A549 (cell line): ENCODE results near the gene LLGL2. TPM values are rescaled to one million over a fixed set of nuclear protein-coding genes. Genes with fewer than 3 reads are reported as not detected.
A peak's percentile ranks its signal among the peaks of the same experiment; 100 is the strongest.

Experiments
- ATAC-seq, 2 experiments: fragments of 200-7000 bp in 1 of 2; fragments of >200 bp in 1 of 2; cut with Nextera tagmentation in 1 of 2; cut with Tn5 transposase in 1 of 2; 3 replicates each; pipeline versions ENCODE4 v1.8.0 to v1.9.1; 2018 to 2020; ENCODE audit warnings: mild to moderate bottlenecking in 1 of 2, moderate library complexity in 1 of 2
- CTCF ChIA-PET: fragments of 300-600 bp; sonication (Branson Sonifier 250); formaldehyde crosslinking; extraction: SDS; loops from one replicate; lab custom pipeline; 2021; ENCODE audit warnings: antibody characterized with exemption, inconsistent platforms; lab: Yijun Ruan, JAX
- POLR2A ChIA-PET: fragments of 350-600 bp; formaldehyde crosslinking; extraction: SDS; loops from one replicate; lab custom pipeline; 2021; ENCODE audit warnings: antibody characterized with exemption, inconsistent platforms; lab: Yijun Ruan, JAX
- DNase-seq, 2 experiments: peaks; one replicate each; pipeline versions ENCODE4 v3.0.0 to v3.0.0-alpha.2; 2011 to 2016; ENCODE audit warnings: low read depth in 1 of 2, low spot score in 1 of 2
- FAIRE-seq: peaks from 2 replicates; lab custom pipeline; 2011; peaks lifted over from hg19 to GRCh38; lab: Jason Lieb, UNC
- H3K27ac ChIP-seq, 2 experiments: fragments of >200 bp; sonication (Bioruptor Twin); formaldehyde crosslinking; 3 replicates each; pipeline ENCODE4 v1.5.1; 2016 to 2017
- H3K4me1 ChIP-seq: fragments of >200 bp; sonication (Bioruptor Twin); formaldehyde crosslinking; 3 replicates; pipeline ENCODE4 v1.6.1; 2016
- H3K4me2 ChIP-seq: fragments of >200 bp; sonication (Bioruptor Twin); formaldehyde crosslinking; 3 replicates; pipeline ENCODE4 v1.6.1; 2016
- H3K4me3 ChIP-seq: fragments of >200 bp; sonication (Bioruptor Twin); formaldehyde crosslinking; 3 replicates; pipeline ENCODE4 v1.5.1; 2016
- H3K9me3 ChIP-seq: fragments of >200 bp; sonication (Bioruptor Twin); formaldehyde crosslinking; 3 replicates; pipeline ENCODE4 v1.6.1; 2016
- CBX2 ChIP-seq: fragments of 200-600 bp; sonication (generic); IDR thresholded peaks from 2 replicates; pipeline ENCODE4 v1.6.1; 2016; ENCODE audit warnings: low read depth, mild to moderate bottlenecking, borderline replicate concordance
- EHF ChIP-seq: fragments of 250-450 bp; sonication (Bioruptor Pico); IDR thresholded peaks from 2 replicates; pipeline ENCODE4 v1.5.0; 2020; ENCODE audit warnings: mild to moderate bottlenecking
- GATA3 ChIP-seq: IDR thresholded peaks from 2 replicates; pipeline ENCODE4 v1.6.1; 2012; ENCODE audit warnings: borderline replicate concordance
- HMGXB4 ChIP-seq: fragments of 250-450 bp; sonication (Bioruptor Pico); IDR thresholded peaks from 2 replicates; pipeline ENCODE4 v1.5.0; 2021; ENCODE audit warnings: mild to moderate bottlenecking, moderate library complexity, borderline replicate concordance
- KDM5A ChIP-seq: fragments of 200-600 bp; sonication (generic); IDR thresholded peaks from 2 replicates; pipeline ENCODE4 v1.6.1; 2016; ENCODE audit warnings: antibody characterized with exemption, mild to moderate bottlenecking
- MAFK ChIP-seq: fragments of 450-650 bp; IDR thresholded peaks from 2 replicates; pipeline ENCODE4 v1.6.1; 2014; ENCODE audit not compliant: partially characterized antibody
- MAZ ChIP-seq: fragments of 150-350 bp; IDR thresholded peaks from 2 replicates; pipeline ENCODE4 v1.6.1; 2014; ENCODE audit warnings: antibody characterized with exemption, low read depth, low read length, borderline replicate concordance
- NFE2L2 ChIP-seq: fragments of 150-350 bp; conservative IDR thresholded peaks from 2 replicates; pipeline ENCODE4 v1.6.1; 2014; ENCODE audit warnings: low read length
- PHF8 ChIP-seq: fragments of 200-600 bp; sonication (generic); IDR thresholded peaks from 2 replicates; pipeline ENCODE4 v1.6.1; 2016; ENCODE audit warnings: low read depth, mild to moderate bottlenecking, antibody characterized with exemption, moderate library complexity, borderline replicate concordance
- POLR2AphosphoS2 ChIP-seq: conservative IDR thresholded peaks from 2 replicates; pipeline ENCODE4 v1.6.1; 2012; ENCODE audit warnings: low read length, improper control_type of control experiment, inconsistent platforms
- SMC3 ChIP-seq: fragments of >200 bp; sonication (Bioruptor Twin); formaldehyde crosslinking; IDR thresholded peaks from 3 replicates; pipeline ENCODE4 v1.6.1; 2018; ENCODE audit warnings: inconsistent platforms
- SREBF2 ChIP-seq: fragments of 450-650 bp; IDR thresholded peaks from 2 replicates; pipeline ENCODE4 v1.6.1; 2014; ENCODE audit warnings: mild to moderate bottlenecking, moderate library complexity
- TFCP2L1 ChIP-seq: fragments of 250-450 bp; sonication (Bioruptor Pico); IDR thresholded peaks from 2 replicates; pipeline ENCODE4 v1.5.0; 2021; ENCODE audit warnings: mild to moderate bottlenecking
- TP53 ChIP-seq: fragments of 250-450 bp; sonication (Bioruptor Pico); IDR thresholded peaks from 2 replicates; pipeline ENCODE4 v1.5.0; 2021; ENCODE audit warnings: mild to moderate bottlenecking, moderate library complexity
- ZC3H11A ChIP-seq: fragments of 450-650 bp; IDR thresholded peaks from 2 replicates; pipeline ENCODE4 v1.6.1; 2014; ENCODE audit warnings: antibody characterized with exemption, mild to moderate bottlenecking
- ZFP36 ChIP-seq: fragments of 450-650 bp; IDR thresholded peaks from 2 replicates; pipeline ENCODE4 v1.6.1; 2014; ENCODE audit warnings: borderline replicate concordance; ENCODE audit not compliant: partially characterized antibody
- WGBS: methylation state at CpG from one replicate; pipeline ENCODE4 v1.1.6; 2017; ENCODE audit errors: missing lambda C conversion rate; 5-methylcytosine and 5-hydroxymethylcytosine counted together
- polyA plus RNA-seq, 4 experiments: library from polyadenylated mRNA; depleted of rRNA in 3 of 4; stranded (reverse); fragments of >200 nt; fragmentation: RNase III in 1 of 4; extraction: RNeasy Plus Mini Kit Qiagen cat#74134 plus additional on column Dnase treatment in 1 of 4; gene quantifications; 2 replicates in 3 of 4; 3 replicates in 1 of 4; pipeline ENCODE4 v1.2.3, GENCODE V29; 2011 to 2017
- TF ChIP-seq, protein P1 (sequence below): fragments of 200-600 bp; sonication (generic); IDR thresholded peaks from 2 replicates; pipeline ENCODE4 v1.6.1; 2016; ENCODE audit warnings: antibody characterized with exemption, mild to moderate bottlenecking, moderate library complexity
- TF ChIP-seq, protein P2 (sequence below): fragments of 150-350 bp; IDR thresholded peaks from 2 replicates; pipeline ENCODE4 v1.6.1; 2014; ENCODE audit warnings: low read depth, mild to moderate bottlenecking, low read length
- TF ChIP-seq, protein P3 (sequence below): fragments of 450-650 bp; IDR thresholded peaks from 2 replicates; pipeline ENCODE4 v1.6.1; 2014; ENCODE audit warnings: antibody characterized with exemption
- TF ChIP-seq, protein P4 (sequence below): IDR thresholded peaks from 2 replicates; pipeline ENCODE4 v1.6.1; 2012
- TF ChIP-seq, protein P5 (sequence below): fragments of 250-450 bp; sonication (Bioruptor Pico); IDR thresholded peaks from 2 replicates; pipeline ENCODE4 v1.5.0; 2020; ENCODE audit warnings: low read depth, mild to moderate bottlenecking, moderate library complexity

The LLGL2 gene
- polyA plus RNA-seq, 2 of the 4 experiments (the other 2 are of a cell fraction) = 18.9 to 35.0 TPM

GRCh38 chr17:75503337-75503950, 22.1 kb upstream of the LLGL2 start:
- Histone ChIP-seq H3K4me1 (peaks cover 5% of the 10 kb centered on the region), H3K4me2 (no peak overlapping the region), H3K27ac (no peak overlapping the region), H3K9me3 (no peaks in the 10 kb centered on the region), H3K4me3 (no peak overlapping the region)
- ChIA-PET CTCF (interaction anchor here (0.7 to 6.4 kb wide), 28 partner anchors 10 to 389 kb away, joined by 3 to 55 read pairs (median 6); partner anchors contain the start of genes LLGL2, SMIM5 and TSEN54), POLR2A (interaction anchor here (1.1 kb wide), 1 partner anchor 13 kb away, joined by 3 read pairs; the partner anchor contains the start of gene TSEN54)
- FAIRE-seq = no peak
- ATAC-seq = no peak
- TF ChIP-seq KDM5A = no peak
- no peak for TF ChIP-seq SREBF2
- no peak for TF ChIP-seq NFE2L2
- 86% methylated on average over 14 of the region's 23 CpGs for WGBS
- DNase-seq = no peak

- Histone ChIP-seq H3K27ac (no peak overlapping the region), H3K4me2 (no peak overlapping the region), H3K4me1 (peaks cover 11% of the 10 kb centered on the region), H3K4me3 (no peak overlapping the region)
- ChIA-PET POLR2A (no interaction called here), CTCF (interaction anchor here (0.6 to 6.4 kb wide), 26 partner anchors 10 to 582 kb away, joined by 3 to 55 read pairs (median 6); partner anchors contain the start of genes LLGL2, SMIM5, TMEM94 and TSEN54)
- FAIRE-seq = no peak
- no peak for DNase-seq
- 93% methylated on average over 5 of the region's 13 CpGs for WGBS
- peak in 1 of 2 experiments; percentile 2; a peak in 3 of 6 replicates for ATAC-seq
- no peak for TF ChIP-seq POLR2AphosphoS2
- no peak for TF ChIP-seq MAFK
- TF ChIP-seq ZC3H11A = no peak
- TF ChIP-seq HMGXB4 (CRISPR knock-in tag) = no peak
- no peak for TF ChIP-seq EHF (CRISPR knock-in tag)
- TF ChIP-seq ZFP36 = no peak
- TF ChIP-seq PHF8 = no peak
- no peak for TF ChIP-seq TP53 (CRISPR knock-in tag)
- TF ChIP-seq SMC3 = no peak
- TF ChIP-seq MAZ = no peak
- TF ChIP-seq, protein P1, sequence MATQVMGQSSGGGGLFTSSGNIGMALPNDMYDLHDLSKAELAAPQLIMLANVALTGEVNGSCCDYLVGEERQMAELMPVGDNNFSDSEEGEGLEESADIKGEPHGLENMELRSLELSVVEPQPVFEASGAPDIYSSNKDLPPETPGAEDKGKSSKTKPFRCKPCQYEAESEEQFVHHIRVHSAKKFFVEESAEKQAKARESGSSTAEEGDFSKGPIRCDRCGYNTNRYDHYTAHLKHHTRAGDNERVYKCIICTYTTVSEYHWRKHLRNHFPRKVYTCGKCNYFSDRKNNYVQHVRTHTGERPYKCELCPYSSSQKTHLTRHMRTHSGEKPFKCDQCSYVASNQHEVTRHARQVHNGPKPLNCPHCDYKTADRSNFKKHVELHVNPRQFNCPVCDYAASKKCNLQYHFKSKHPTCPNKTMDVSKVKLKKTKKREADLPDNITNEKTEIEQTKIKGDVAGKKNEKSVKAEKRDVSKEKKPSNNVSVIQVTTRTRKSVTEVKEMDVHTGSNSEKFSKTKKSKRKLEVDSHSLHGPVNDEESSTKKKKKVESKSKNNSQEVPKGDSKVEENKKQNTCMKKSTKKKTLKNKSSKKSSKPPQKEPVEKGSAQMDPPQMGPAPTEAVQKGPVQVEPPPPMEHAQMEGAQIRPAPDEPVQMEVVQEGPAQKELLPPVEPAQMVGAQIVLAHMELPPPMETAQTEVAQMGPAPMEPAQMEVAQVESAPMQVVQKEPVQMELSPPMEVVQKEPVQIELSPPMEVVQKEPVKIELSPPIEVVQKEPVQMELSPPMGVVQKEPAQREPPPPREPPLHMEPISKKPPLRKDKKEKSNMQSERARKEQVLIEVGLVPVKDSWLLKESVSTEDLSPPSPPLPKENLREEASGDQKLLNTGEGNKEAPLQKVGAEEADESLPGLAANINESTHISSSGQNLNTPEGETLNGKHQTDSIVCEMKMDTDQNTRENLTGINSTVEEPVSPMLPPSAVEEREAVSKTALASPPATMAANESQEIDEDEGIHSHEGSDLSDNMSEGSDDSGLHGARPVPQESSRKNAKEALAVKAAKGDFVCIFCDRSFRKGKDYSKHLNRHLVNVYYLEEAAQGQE = no peak
- TF ChIP-seq, protein P2, sequence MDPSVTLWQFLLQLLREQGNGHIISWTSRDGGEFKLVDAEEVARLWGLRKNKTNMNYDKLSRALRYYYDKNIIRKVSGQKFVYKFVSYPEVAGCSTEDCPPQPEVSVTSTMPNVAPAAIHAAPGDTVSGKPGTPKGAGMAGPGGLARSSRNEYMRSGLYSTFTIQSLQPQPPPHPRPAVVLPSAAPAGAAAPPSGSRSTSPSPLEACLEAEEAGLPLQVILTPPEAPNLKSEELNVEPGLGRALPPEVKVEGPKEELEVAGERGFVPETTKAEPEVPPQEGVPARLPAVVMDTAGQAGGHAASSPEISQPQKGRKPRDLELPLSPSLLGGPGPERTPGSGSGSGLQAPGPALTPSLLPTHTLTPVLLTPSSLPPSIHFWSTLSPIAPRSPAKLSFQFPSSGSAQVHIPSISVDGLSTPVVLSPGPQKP = no peak
- TF ChIP-seq, protein P3, sequence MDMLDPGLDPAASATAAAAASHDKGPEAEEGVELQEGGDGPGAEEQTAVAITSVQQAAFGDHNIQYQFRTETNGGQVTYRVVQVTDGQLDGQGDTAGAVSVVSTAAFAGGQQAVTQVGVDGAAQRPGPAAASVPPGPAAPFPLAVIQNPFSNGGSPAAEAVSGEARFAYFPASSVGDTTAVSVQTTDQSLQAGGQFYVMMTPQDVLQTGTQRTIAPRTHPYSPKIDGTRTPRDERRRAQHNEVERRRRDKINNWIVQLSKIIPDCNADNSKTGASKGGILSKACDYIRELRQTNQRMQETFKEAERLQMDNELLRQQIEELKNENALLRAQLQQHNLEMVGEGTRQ = no peak
- no peak for TF ChIP-seq CBX2
- TF ChIP-seq TFCP2L1 (CRISPR knock-in tag) = no peak
- TF ChIP-seq GATA3 = no peak
- TF ChIP-seq, protein P4, sequence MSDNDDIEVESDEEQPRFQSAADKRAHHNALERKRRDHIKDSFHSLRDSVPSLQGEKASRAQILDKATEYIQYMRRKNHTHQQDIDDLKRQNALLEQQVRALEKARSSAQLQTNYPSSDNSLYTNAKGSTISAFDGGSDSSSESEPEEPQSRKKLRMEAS = no peak
- TF ChIP-seq, protein P5, sequence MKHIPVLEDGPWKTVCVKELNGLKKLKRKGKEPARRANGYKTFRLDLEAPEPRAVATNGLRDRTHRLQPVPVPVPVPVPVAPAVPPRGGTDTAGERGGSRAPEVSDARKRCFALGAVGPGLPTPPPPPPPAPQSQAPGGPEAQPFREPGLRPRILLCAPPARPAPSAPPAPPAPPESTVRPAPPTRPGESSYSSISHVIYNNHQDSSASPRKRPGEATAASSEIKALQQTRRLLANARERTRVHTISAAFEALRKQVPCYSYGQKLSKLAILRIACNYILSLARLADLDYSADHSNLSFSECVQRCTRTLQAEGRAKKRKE (CRISPR knock-in tag) = no peak
- TF ChIP-seq NFE2L2 = no peak
- TF ChIP-seq, all 56 proteins: peak for 0
- H3K9me3 ChIP-seq = no peaks in the 10 kb centered on the region
Measured at GRCh38 chr17:75503976-75504346, 21.5 kb upstream of the LLGL2 start.
